Upper lobe of left lung (tissue), 6 donors: ENCODE results near the gene TSPAN5. TPM values are rescaled to one million over a fixed set of nuclear protein-coding genes. Genes with fewer than 3 reads are reported as not detected.

ENCODE experiments used
- ATAC-seq, 2 donors: fragments of 200-7000 bp; cut with Tn5 transposase; one replicate each; pipeline ENCODE4 v1.9.1; 2022; ENCODE audit warnings: mild to moderate bottlenecking in 2 of 2, moderate library complexity in 2 of 2; ENCODE audit not compliant: low FRiP score in 2 of 2
- DNase-seq, 2 donors: peaks; one replicate each; pipeline ENCODE4 v3.0.0-alpha.2; 2019 to 2020
- H3K27ac ChIP-seq, 4 donors: fragments of 200-600 bp; sonication (generic); one replicate each; pipeline ENCODE4 v1.5.1; 2016 to 2019
- H3K27me3 ChIP-seq, 4 donors: fragments of 200-600 bp; sonication (generic); one replicate each; pipeline ENCODE4 v1.5.1; 2017 to 2019
- H3K36me3 ChIP-seq, 4 donors: fragments of 200-600 bp; sonication (generic); one replicate each; pipeline ENCODE4 v1.5.1; 2016 to 2019
- H3K4me1 ChIP-seq, 4 donors: fragments of 200-600 bp; sonication (generic); one replicate each; pipeline ENCODE4 v1.5.1; 2018 to 2019
- H3K4me3 ChIP-seq, 4 donors: fragments of 200-600 bp; sonication (generic); one replicate each; pipeline ENCODE4 v1.5.1; 2017 to 2019; ENCODE audit warnings: mild to moderate bottlenecking in 2 of 4, moderate library complexity in 1 of 4
- H3K9me3 ChIP-seq, 4 donors: fragments of 200-600 bp; sonication (generic); one replicate each; pipeline ENCODE4 v1.5.1; 2018 to 2019
- CTCF ChIP-seq, 6 experiments: fragments of 450-650 bp in 4 of 6; fragments of 200-600 bp in 2 of 6; sonication (generic) in 2 of 6; IDR thresholded peaks; one replicate each; pipeline ENCODE4 v1.5.1; 2016 to 2019; ENCODE audit warnings: antibody characterized with exemption in 6 of 6
- EP300 ChIP-seq, 4 donors: sonication (generic); formaldehyde crosslinking; IDR thresholded peaks; one replicate each; pipeline ENCODE4 v1.5.1; 2017; ENCODE audit warnings: antibody characterized with exemption in 4 of 4, control low read depth in 2 of 4
- POLR2A ChIP-seq, 4 donors: fragments of 450-650 bp; IDR thresholded peaks; one replicate each; pipeline ENCODE4 v1.5.1; 2016 to 2017; ENCODE audit warnings: antibody characterized with exemption in 4 of 4, mild to moderate bottlenecking in 2 of 4
- POLR2AphosphoS5 ChIP-seq, 2 donors: sonication (generic); formaldehyde crosslinking; IDR thresholded peaks; one replicate each; pipeline ENCODE4 v1.5.1; 2017; ENCODE audit warnings: antibody characterized with exemption in 2 of 2
- WGBS, 2 donors: methylation state at CpG; one replicate each; pipeline ENCODE4 v1.1.5; 2017 to 2018; 5-methylcytosine and 5-hydroxymethylcytosine counted together
- total RNA-seq, 6 donors: library from RNA; depleted of rRNA in 4 of 6; stranded (reverse); fragments of >200 nt in 4 of 6; gene quantifications; one replicate each; pipeline versions ENCODE4 v1.1.0 to v1.2.1, GENCODE V29; 2016 to 2021
- donor health status: DM: no; HTN: no; CAD: no; lungs with moderate emphysema.
- donor health status: DM: no; HTN: yes; CAD: no; lungs with severe emphysema.

TSPAN5 gene
- total RNA-seq, 6 donors from 2014 or later, result 3.1 to 12.5 (median 7.2) TPM

DNA sequence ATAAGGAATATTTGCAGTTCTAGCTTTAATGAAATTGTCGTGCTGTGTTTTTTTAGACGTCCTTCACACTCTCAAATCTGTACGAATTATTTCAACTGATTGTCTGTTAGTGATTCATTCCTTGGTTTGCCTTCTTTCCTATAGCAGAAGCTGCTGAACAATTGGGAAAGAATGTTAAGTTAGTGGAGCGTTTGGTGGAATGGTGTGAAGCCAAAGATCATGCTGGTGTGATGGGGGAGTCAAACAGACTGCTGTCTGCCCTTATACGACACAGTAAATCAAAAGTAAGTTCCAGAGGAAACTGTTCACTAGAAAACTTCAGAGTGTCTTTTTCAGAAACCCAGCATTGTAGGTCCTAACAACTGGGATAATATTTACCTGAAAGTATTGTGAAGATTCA is 237.3 kb downstream of the TSPAN5 start:
- Histone ChIP-seq H3K4me1 (no peaks in the 10 kb centered on the region), H3K27ac (no peak overlapping the region), H3K9me3 (no peaks in the 10 kb centered on the region), H3K4me3 (no peak overlapping the region), H3K36me3 (peaks cover 0 to 73% (median 19%) of the 10 kb centered on the region in 4 donors), H3K27me3 (no peaks in the 10 kb centered on the region)
- TF ChIP-seq POLR2A (IDR thresholded peaks at IDR 0.05), result no peak
- TF ChIP-seq POLR2AphosphoS5 (IDR thresholded peaks at IDR 0.05), result no peak
- TF ChIP-seq EP300 (IDR thresholded peaks at IDR 0.05), result no peak
- no peak for TF ChIP-seq CTCF (IDR thresholded peaks at IDR 0.05)
- ATAC-seq, result no peak
- 92% methylated on average over 5 of the region's 5 CpGs for WGBS, 2 donors
- no peak for DNase-seq
